GM21423 (cell line): Measurements from ENCODE around the gene HDDC2.
A peak's percentile ranks its signal among the peaks of the same experiment; 100 is the strongest.

Experiments used
- ATAC-seq: cut with Tn5 transposase; IDR thresholded peaks from one replicate; pipeline ENCODE4 v1.9.1; 2021; ENCODE audit warnings: mild to moderate bottlenecking, moderate library complexity; ENCODE audit not compliant: unreplicated experiment

The HDDC2 gene

GRCh38 chr6:125301435-125302391 is at the start of gene HDDC2:
Gene HDDC2, minus strand, starts transcription at chr6:125301967. Its CDS starts 35 bp downstream, at chr6:125301932.
- peak; percentile 91 for ATAC-seq

GRCh38 chr6:125346926-125347563 is 45.3 kb upstream of the HDDC2 start:
- ATAC-seq, result peak; percentile 84

GRCh38 chr6:125346201-125346925 is 44.6 kb upstream of the HDDC2 start:
- ATAC-seq, result peak; percentile 48

- ATAC-seq, result no peak
These were observed 39.7 kb upstream of the HDDC2 start for GRCh38 chr6:125341460-125341859.

GRCh38 chr6:125340991-125341390 is 39.2 kb upstream of the HDDC2 start:
- no peak for ATAC-seq

GRCh38 chr6:125340175-125340835 is 38.5 kb upstream of the HDDC2 start:
- no peak for ATAC-seq

GRCh38 chr6:125339653-125340052 is 37.9 kb upstream of the HDDC2 start:
- no peak for ATAC-seq

- no peak for ATAC-seq
These were observed 36.6 kb upstream of the HDDC2 start for GRCh38 chr6:125338381-125338780.

- ATAC-seq, result no peak
These were observed 35.9 kb upstream of the HDDC2 start for GRCh38 chr6:125337706-125338105.

GRCh38 chr6:125332664-125333063 is 30.9 kb upstream of the HDDC2 start:
- no peak for ATAC-seq

GRCh38 chr6:125325586-125325985 is 23.8 kb upstream of the HDDC2 start:
- no peak for ATAC-seq

- ATAC-seq, result no peak
These were observed 21.6 kb upstream of the HDDC2 start for GRCh38 chr6:125323376-125323775.

- ATAC-seq, result no peak
These were observed 14.9 kb upstream of the HDDC2 start for GRCh38 chr6:125316621-125317020.

- ATAC-seq, result no peak
These were observed 13.8 kb upstream of the HDDC2 start for GRCh38 chr6:125315548-125315947.

GRCh38 chr6:125314009-125314581 is 12.3 kb upstream of the HDDC2 start:
- peak; percentile 90 for ATAC-seq

GRCh38 chr6:125312950-125313349 is 11.2 kb upstream of the HDDC2 start:
- no peak for ATAC-seq

GRCh38 chr6:125312478-125312877 is 10.7 kb upstream of the HDDC2 start:
- ATAC-seq, result no peak

- peak; percentile 85 for ATAC-seq
These were observed 9.4 kb upstream of the HDDC2 start for GRCh38 chr6:125310994-125311649.

- ATAC-seq, result no peak
These were observed 6.3 kb upstream of the HDDC2 start for GRCh38 chr6:125307964-125308615.
